Mucosa of rectum (tissue), 2 donors: ENCODE results near the gene ITGB4.

Experiments
- H3K27ac ChIP-seq, 2 donors: one replicate each; pipeline ENCODE4 v1.7.0; 2013; ENCODE audit warnings: inconsistent platforms in 2 of 2, low read depth in 2 of 2, low read length in 2 of 2
- H3K27me3 ChIP-seq, 2 donors: one replicate each; pipeline ENCODE4 v1.7.0; 2013; ENCODE audit warnings: low read length in 2 of 2; ENCODE audit not compliant: control insufficient read depth in 2 of 2, insufficient read depth in 2 of 2
- H3K36me3 ChIP-seq, 2 donors: one replicate each; pipeline ENCODE4 v1.7.0; 2013; ENCODE audit warnings: low read length in 2 of 2; ENCODE audit not compliant: control insufficient read depth in 2 of 2, insufficient read depth in 2 of 2
- H3K4me1 ChIP-seq, 2 donors: one replicate each; pipeline ENCODE4 v1.7.0; 2013; ENCODE audit warnings: low read length in 2 of 2, mild to moderate bottlenecking in 1 of 2; ENCODE audit not compliant: control insufficient read depth in 2 of 2, insufficient read depth in 2 of 2
- H3K4me3 ChIP-seq, 2 donors: one replicate each; pipeline ENCODE4 v1.7.0; 2013; ENCODE audit warnings: low read length in 2 of 2
- H3K9ac ChIP-seq, 2 donors: one replicate each; pipeline ENCODE4 v1.7.0; 2013; ENCODE audit warnings: low read length in 2 of 2, low read depth in 1 of 2, mild to moderate bottlenecking in 1 of 2
- H3K9me3 ChIP-seq, 2 donors: one replicate each; pipeline ENCODE4 v1.7.0; 2013; ENCODE audit warnings: low read length in 2 of 2; ENCODE audit not compliant: control insufficient read depth in 2 of 2
- donor health status: healthy.
- donor health status: Normal muscosa, but diverticular disease.

The ITGB4 gene

DNA sequence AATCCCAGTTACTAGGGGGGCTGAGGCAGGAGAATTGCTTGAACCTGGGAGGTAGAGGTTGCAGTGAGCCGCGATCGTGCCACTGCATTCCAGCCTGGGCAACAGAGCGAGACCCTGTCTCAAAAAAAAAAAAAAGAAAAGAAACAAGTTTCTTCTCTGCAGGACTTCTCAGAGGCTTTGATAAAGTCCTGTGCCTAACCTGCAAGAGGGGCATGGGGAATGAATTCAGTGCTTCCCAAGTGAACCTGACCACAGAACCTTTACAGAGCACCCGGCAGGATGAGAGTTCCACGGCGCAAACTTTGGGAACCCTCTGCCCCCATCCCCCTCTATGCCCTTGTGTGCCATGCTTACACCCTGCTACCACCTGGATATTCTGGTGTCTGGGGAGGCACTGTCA lies 17.9 kb downstream of the ITGB4 start:
- no peak overlapping the region for H3K4me3 ChIP-seq
- H3K4me1 ChIP-seq = peaks cover 0 to 3% of the 10 kb centered on the region in 2 donors
- H3K27ac ChIP-seq = no peak overlapping the region
- no peaks in the 10 kb centered on the region for H3K9me3 ChIP-seq
- peaks cover 58 to 72% of the 10 kb centered on the region in 2 donors for H3K36me3 ChIP-seq
- no peak overlapping the region for H3K9ac ChIP-seq
- no peaks in the 10 kb centered on the region for H3K27me3 ChIP-seq

DNA sequence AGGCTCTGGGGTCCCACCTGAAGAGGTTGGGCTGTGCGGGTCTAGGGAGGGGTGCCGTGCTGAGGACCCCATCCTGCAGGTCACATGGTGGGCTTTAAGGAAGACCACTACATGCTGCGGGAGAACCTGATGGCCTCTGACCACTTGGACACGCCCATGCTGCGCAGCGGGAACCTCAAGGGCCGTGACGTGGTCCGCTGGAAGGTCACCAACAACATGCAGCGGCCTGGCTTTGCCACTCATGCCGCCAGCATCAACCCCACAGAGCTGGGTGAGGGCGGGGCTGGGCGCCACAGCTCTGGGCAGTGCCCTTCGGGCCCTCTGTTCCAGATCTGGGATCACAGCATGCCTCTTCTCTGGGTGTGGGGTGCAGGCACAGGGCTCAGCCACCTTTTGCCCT lies 18.5 kb downstream of the ITGB4 start:
- H3K9ac ChIP-seq = no peak overlapping the region
- H3K36me3 ChIP-seq = peaks cover 52 to 71% of the 10 kb centered on the region in 2 donors
- no peaks in the 10 kb centered on the region for H3K27me3 ChIP-seq
- H3K4me3 ChIP-seq = no peak overlapping the region
- H3K9me3 ChIP-seq = no peaks in the 10 kb centered on the region
- H3K4me1 ChIP-seq = no peaks in the 10 kb centered on the region
- no peak overlapping the region for H3K27ac ChIP-seq

GRCh38 chr17:75740215-75740614 lies 19.0 kb downstream of the ITGB4 start:
- H3K27me3 ChIP-seq = no peaks in the 10 kb centered on the region
- H3K9ac ChIP-seq = no peak overlapping the region
- peaks cover 54 to 71% of the 10 kb centered on the region in 2 donors for H3K36me3 ChIP-seq
- H3K9me3 ChIP-seq = no peaks in the 10 kb centered on the region
- H3K4me1 ChIP-seq = no peaks in the 10 kb centered on the region
- H3K4me3 ChIP-seq = no peak overlapping the region
- no peak overlapping the region for H3K27ac ChIP-seq

- Histone ChIP-seq H3K27me3 (no peaks in the 10 kb centered on the region), H3K9ac (no peak overlapping the region), H3K4me3 (no peak overlapping the region), H3K27ac (no peak overlapping the region), H3K9me3 (no peaks in the 10 kb centered on the region), H3K4me1 (no peaks in the 10 kb centered on the region), H3K36me3 (peaks cover 54 to 68% of the 10 kb centered on the region in 2 donors)
These were observed 19.4 kb downstream of the ITGB4 start for GRCh38 chr17:75740631-75741077.

GRCh38 chr17:75742337-75742736 lies 21.1 kb downstream of the ITGB4 start:
- H3K9ac ChIP-seq = no peak overlapping the region
- H3K36me3 ChIP-seq = peaks cover 43 to 52% of the 10 kb centered on the region in 2 donors
- H3K4me1 ChIP-seq = no peaks in the 10 kb centered on the region
- H3K9me3 ChIP-seq = no peaks in the 10 kb centered on the region
- no peak overlapping the region for H3K27ac ChIP-seq
- H3K27me3 ChIP-seq = no peaks in the 10 kb centered on the region
- no peak overlapping the region for H3K4me3 ChIP-seq

- H3K27ac ChIP-seq = no peak overlapping the region
- no peak overlapping the region for H3K4me3 ChIP-seq
- H3K36me3 ChIP-seq = peaks cover 43 to 46% of the 10 kb centered on the region in 2 donors
- H3K27me3 ChIP-seq = no peaks in the 10 kb centered on the region
- H3K9me3 ChIP-seq = no peaks in the 10 kb centered on the region
- no peaks in the 10 kb centered on the region for H3K4me1 ChIP-seq
- no peak overlapping the region for H3K9ac ChIP-seq
These were observed 22.5 kb downstream of the ITGB4 start for GRCh38 chr17:75743625-75744206.

DNA sequence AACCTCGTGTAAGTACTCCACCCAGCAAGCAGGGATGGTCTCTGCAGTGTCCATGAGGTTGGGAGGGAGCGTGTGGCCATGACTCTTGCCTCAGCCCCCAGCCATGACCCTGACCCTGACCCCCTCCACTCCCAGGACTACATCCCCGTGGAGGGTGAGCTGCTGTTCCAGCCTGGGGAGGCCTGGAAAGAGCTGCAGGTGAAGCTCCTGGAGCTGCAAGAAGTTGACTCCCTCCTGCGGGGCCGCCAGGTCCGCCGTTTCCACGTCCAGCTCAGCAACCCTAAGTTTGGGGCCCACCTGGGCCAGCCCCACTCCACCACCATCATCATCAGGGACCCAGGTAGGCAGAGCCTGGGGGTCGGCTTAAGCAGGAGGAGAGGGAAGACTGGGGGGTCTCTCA lies 27.4 kb downstream of the ITGB4 start:
- H3K36me3 ChIP-seq = peaks cover 41 to 47% of the 10 kb centered on the region in 2 donors
- peaks cover 0 to 3% of the 10 kb centered on the region in 2 donors for H3K4me1 ChIP-seq
- H3K9ac ChIP-seq = no peak overlapping the region
- no peaks in the 10 kb centered on the region for H3K9me3 ChIP-seq
- no peaks in the 10 kb centered on the region for H3K27me3 ChIP-seq
- H3K4me3 ChIP-seq = no peak overlapping the region
- no peak overlapping the region for H3K27ac ChIP-seq

DNA sequence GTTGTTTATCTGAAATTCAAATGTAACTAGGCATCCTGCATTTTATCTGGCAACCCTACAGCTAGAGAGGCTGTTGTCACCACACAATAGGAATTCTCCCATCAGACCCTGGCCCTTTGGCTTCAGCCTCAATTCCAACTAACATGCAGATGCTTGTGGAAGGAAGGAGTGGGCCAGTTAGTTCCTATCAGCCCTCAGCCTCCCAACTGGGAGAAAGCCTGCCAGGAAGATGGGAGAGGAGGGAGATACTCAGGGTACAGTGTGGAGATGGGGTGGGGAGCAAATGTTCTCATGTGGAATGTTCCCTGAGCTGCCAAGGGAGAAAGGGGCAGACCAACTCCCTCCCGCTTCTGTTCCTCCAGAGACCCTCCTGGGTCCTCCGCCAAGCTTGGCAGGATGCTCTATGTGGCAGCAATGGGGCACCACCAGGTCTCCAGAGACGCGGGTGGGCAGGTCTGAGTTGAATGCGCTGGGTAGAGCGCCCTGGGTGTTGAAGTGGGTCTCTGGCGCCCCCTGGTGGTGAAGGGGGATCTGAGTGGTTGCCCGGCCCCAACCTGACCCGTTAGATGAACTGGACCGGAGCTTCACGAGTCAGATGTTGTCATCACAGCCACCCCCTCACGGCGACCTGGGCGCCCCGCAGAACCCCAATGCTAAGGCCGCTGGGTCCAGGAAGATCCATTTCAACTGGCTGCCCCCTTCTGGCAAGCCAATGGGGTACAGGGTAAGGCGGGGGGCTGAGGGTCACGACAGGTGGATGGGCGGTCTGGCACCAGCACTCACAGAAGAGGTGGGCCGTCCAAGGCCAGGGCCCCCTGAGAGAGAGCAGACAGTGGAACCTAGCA lies 28.5 kb downstream of the ITGB4 start:
- Histone ChIP-seq H3K9me3 (no peaks in the 10 kb centered on the region), H3K27me3 (no peaks in the 10 kb centered on the region), H3K9ac (no peak overlapping the region), H3K4me1 (peaks cover 0 to 3% of the 10 kb centered on the region in 2 donors), H3K27ac (no peak overlapping the region), H3K36me3 (peaks cover 39 to 50% of the 10 kb centered on the region in 2 donors), H3K4me3 (no peak overlapping the region)

- Histone ChIP-seq H3K36me3 (peaks cover 42 to 48% of the 10 kb centered on the region in 2 donors), H3K27me3 (no peaks in the 10 kb centered on the region), H3K27ac (no peak overlapping the region), H3K4me1 (peaks cover 0 to 3% of the 10 kb centered on the region in 2 donors), H3K9ac (no peak overlapping the region), H3K9me3 (no peaks in the 10 kb centered on the region), H3K4me3 (no peak overlapping the region)
These were observed 29.6 kb downstream of the ITGB4 start for GRCh38 chr17:75750661-75751423.
